GM19240 (cell line): ENCODE measurements around the gene CHMP4A.

Experiments
- DNase-seq: peaks from one replicate; pipeline ENCODE4 v3.0.0; 2011; ENCODE audit warnings: low spot score; ENCODE audit not compliant: insufficient read length

CHMP4A gene

GRCh38 chr14:24179961-24180796 is 33.1 kb downstream of the CHMP4A start:
- DNase-seq = no peak

- DNase-seq = no peak
These were observed 33.9 kb downstream of the CHMP4A start for GRCh38 chr14:24179294-24179960.

- DNase-seq = no peak
These were observed 34.7 kb downstream of the CHMP4A start for GRCh38 chr14:24178399-24179178.

- DNase-seq = no peak
These were observed 35.4 kb downstream of the CHMP4A start for GRCh38 chr14:24177891-24178290.

- DNase-seq = no peak
These were observed 36.1 kb downstream of the CHMP4A start for GRCh38 chr14:24177041-24177825.

- DNase-seq = no peak
These were observed 36.7 kb downstream of the CHMP4A start for GRCh38 chr14:24176599-24176998.

- DNase-seq = no peak
These were observed 40.4 kb downstream of the CHMP4A start for GRCh38 chr14:24172871-24173281.

GRCh38 chr14:24172261-24172860 is 40.9 kb downstream of the CHMP4A start:
- DNase-seq = no peak

GRCh38 chr14:24171422-24172260 is 41.6 kb downstream of the CHMP4A start, which contains the start of gene REC8:
REC8 (plus strand) TSS chr14:24172080; CDS start chr14:24172553, 473 bp downstream.
- peak; percentile 95 for DNase-seq

GRCh38 chr14:24167469-24168114 is 45.7 kb downstream of the CHMP4A start:
- no peak for DNase-seq

- DNase-seq = no peak
These were observed 47.5 kb downstream of the CHMP4A start for GRCh38 chr14:24165785-24166184.

- DNase-seq = no peak
These were observed 48.7 kb downstream of the CHMP4A start for GRCh38 chr14:24164518-24164991.

- DNase-seq = no peak
These were observed 51.2 kb downstream of the CHMP4A start for GRCh38 chr14:24162093-24162492.

GRCh38 chr14:24160850-24161804 is 52.2 kb downstream of the CHMP4A start, which contains the start of gene IRF9:
IRF9 (plus strand) TSS chr14:24161265; CDS start chr14:24162145, 880 bp downstream.
- DNase-seq = peak; percentile 94

- no peak for DNase-seq
These were observed 52.8 kb downstream of the CHMP4A start for GRCh38 chr14:24160499-24160849.

- no peak for DNase-seq
These were observed 53.4 kb downstream of the CHMP4A start for GRCh38 chr14:24159777-24160498.
